ENCODE results near the gene ATIC.
"Not testable (repeated sequence)": the region's sequence is repeated elsewhere in the genome, so short reads cannot be mapped to it uniquely, and the experiment has no call there.

Gene ATIC

GRCh38 chr2:215311625-215312396 is at the start of gene ATIC:
Gene ATIC, plus strand, starts transcription at chr2:215312059. Its CDS starts 84 bp downstream, at chr2:215312143.
- DNase-seq (ENCODE audit: low spot score): peak; percentile 97

- no peak for DNase-seq (ENCODE audit: low spot score)
Observed at GRCh38 chr2:215262303-215262702, 49.6 kb upstream of the ATIC start.

GRCh38 chr2:215262741-215263362 is 49.0 kb upstream of the ATIC start:
- no peak for DNase-seq (ENCODE audit: low spot score)

GRCh38 chr2:215264374-215264773 is 47.5 kb upstream of the ATIC start:
- no peak for DNase-seq (ENCODE audit: low spot score)

- peak; percentile 76 for DNase-seq (ENCODE audit: low spot score)
Observed at GRCh38 chr2:215269397-215270117, 42.3 kb upstream of the ATIC start.

- DNase-seq (ENCODE audit: low spot score): no peak
Observed at GRCh38 chr2:215270118-215270451, 41.8 kb upstream of the ATIC start.

GRCh38 chr2:215271446-215271845 is 40.4 kb upstream of the ATIC start:
- DNase-seq (ENCODE audit: low spot score): no peak

- DNase-seq (ENCODE audit: low spot score): no peak
Observed at GRCh38 chr2:215272918-215273317, 38.9 kb upstream of the ATIC start.

GRCh38 chr2:215274829-215275228 is 37.0 kb upstream of the ATIC start:
- DNase-seq (ENCODE audit: low spot score): no peak

GRCh38 chr2:215275824-215276223 is 36.0 kb upstream of the ATIC start:
- DNase-seq (ENCODE audit: low spot score): no peak

GRCh38 chr2:215277944-215278343 is 33.9 kb upstream of the ATIC start:
- no peak for DNase-seq (ENCODE audit: low spot score)

- DNase-seq (ENCODE audit: low spot score): no peak
Observed at GRCh38 chr2:215280326-215280725, 31.5 kb upstream of the ATIC start.

- no peak for DNase-seq (ENCODE audit: low spot score)
Observed at GRCh38 chr2:215283221-215283620, 28.6 kb upstream of the ATIC start.

- no peak for DNase-seq (ENCODE audit: low spot score)
Observed at GRCh38 chr2:215286309-215286708, 25.6 kb upstream of the ATIC start.

GRCh38 chr2:215288112-215288815 is 23.6 kb upstream of the ATIC start:
- DNase-seq (ENCODE audit: low spot score): no peak

- DNase-seq (ENCODE audit: low spot score): no peak
Observed at GRCh38 chr2:215290980-215291599, 20.8 kb upstream of the ATIC start.

- no peak for DNase-seq (ENCODE audit: low spot score)
Observed at GRCh38 chr2:215293879-215294278, 18.0 kb upstream of the ATIC start.

GRCh38 chr2:215299337-215299859 is 12.5 kb upstream of the ATIC start:
- DNase-seq (ENCODE audit: low spot score): no peak

GRCh38 chr2:215301994-215302393 is 9.9 kb upstream of the ATIC start:
- no peak for DNase-seq (ENCODE audit: low spot score)

GRCh38 chr2:215311259-215311624 is 617 bp upstream of the ATIC start:
- DNase-seq (ENCODE audit: low spot score): not testable (repeated sequence)

GRCh38 chr2:215313255-215313613 is 1.4 kb downstream of the ATIC start:
- DNase-seq (ENCODE audit: low spot score): no peak

GRCh38 chr2:215314896-215315295 is 3.0 kb downstream of the ATIC start:
- DNase-seq (ENCODE audit: low spot score): no peak

Measured in AG20443 (cell line).